ENCODE data around the gene CARS2. TPM values are rescaled to one million over a fixed set of nuclear protein-coding genes. Genes with fewer than 3 reads are reported as not detected.

Gene CARS2
- total RNA-seq, 4 donors from 2014 or later = 22.5 to 34.8 (median 28.0) TPM

DNA sequence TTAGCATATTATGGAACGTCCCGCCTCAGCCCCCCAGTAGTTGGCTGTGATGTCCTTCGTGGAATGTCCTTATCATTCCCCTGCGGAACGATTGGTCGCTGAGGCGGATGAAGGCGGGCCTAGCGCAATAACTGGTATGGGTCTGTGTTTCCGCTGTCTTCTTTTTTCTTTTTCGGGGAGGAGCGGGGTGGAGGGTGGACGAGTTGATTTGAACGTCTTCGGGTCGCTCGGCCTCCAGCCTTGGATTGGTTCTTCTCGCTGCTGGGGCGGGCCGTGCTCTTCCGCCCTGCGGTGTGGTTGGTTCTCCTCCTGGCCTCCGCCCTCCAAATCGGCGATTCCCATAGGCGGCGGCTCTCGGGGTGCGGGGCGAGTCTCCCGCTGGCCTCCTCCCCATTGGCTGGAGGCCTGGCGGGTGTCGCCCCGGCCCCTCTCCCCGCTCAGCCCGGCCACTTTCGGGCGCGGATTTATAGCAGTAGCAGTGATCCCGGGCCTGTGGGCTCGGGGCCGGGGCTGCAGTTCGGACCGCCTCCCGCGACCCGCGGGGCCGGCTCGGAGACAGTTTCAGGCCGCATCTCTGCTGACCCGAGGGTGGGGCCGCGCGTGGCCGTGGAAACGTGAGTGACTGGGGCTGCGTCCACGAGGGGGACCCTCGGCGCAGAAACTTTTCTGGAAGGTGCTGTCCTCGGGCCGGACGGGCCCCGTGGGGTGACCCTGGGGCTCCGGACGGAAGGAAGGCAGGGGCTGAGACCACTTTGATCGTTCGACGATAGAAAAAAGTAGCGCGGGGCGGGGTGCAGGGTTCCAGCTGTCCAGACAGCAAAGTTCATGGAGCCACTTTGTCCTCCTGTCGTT is 9.7 kb upstream of the CARS2 start:
- ATAC-seq (peak; percentile 65 to 72), DNase-seq (peak; percentile 99)
- TF ChIP-seq POLR2A (IDR thresholded peaks at IDR 0.05) = peak; percentile 76
- TF ChIP-seq, protein P1, sequence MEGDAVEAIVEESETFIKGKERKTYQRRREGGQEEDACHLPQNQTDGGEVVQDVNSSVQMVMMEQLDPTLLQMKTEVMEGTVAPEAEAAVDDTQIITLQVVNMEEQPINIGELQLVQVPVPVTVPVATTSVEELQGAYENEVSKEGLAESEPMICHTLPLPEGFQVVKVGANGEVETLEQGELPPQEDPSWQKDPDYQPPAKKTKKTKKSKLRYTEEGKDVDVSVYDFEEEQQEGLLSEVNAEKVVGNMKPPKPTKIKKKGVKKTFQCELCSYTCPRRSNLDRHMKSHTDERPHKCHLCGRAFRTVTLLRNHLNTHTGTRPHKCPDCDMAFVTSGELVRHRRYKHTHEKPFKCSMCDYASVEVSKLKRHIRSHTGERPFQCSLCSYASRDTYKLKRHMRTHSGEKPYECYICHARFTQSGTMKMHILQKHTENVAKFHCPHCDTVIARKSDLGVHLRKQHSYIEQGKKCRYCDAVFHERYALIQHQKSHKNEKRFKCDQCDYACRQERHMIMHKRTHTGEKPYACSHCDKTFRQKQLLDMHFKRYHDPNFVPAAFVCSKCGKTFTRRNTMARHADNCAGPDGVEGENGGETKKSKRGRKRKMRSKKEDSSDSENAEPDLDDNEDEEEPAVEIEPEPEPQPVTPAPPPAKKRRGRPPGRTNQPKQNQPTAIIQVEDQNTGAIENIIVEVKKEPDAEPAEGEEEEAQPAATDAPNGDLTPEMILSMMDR (IDR thresholded peaks at IDR 0.05 in 4 of 5, conservative IDR thresholded peaks at IDR 0.05 in 1 of 5) = peak in 3 of 5 experiments; percentile 5 to 33 (median 30)
- H3K9me3 ChIP-seq = no peaks in the 10 kb centered on the region
- peaks cover 25 to 30% of the 10 kb centered on the region in 2 donors for H3K4me1 ChIP-seq
- in situ Hi-C loops (cut with MboI; ENCODE audit: low sequenced_read_pairs in 4 of 4) = loop anchor here in 2 of 4 donors (25.0 kb wide), 1 partner anchor 197 kb away; the partner anchor contains the start of gene ANKRD10 (in 2 of the 2)
- peaks cover 0 to 13% of the 10 kb centered on the region in 2 donors for H3K36me3 ChIP-seq
- H3K27ac ChIP-seq = peak overlapping the region; percentile 97 to 100 (median 100)
- intact Hi-C loops (cut with DNase I; ENCODE audit: low total_unique reads) = loop anchor here (2.0 to 10.0 kb wide), 5 partner anchors 13 to 581 kb away; no protein-coding TSS in a partner anchor
- peak overlapping the region; percentile 85 to 98 (median 94) for H3K4me3 ChIP-seq
- no peaks in the 10 kb centered on the region for H3K27me3 ChIP-seq

DNA sequence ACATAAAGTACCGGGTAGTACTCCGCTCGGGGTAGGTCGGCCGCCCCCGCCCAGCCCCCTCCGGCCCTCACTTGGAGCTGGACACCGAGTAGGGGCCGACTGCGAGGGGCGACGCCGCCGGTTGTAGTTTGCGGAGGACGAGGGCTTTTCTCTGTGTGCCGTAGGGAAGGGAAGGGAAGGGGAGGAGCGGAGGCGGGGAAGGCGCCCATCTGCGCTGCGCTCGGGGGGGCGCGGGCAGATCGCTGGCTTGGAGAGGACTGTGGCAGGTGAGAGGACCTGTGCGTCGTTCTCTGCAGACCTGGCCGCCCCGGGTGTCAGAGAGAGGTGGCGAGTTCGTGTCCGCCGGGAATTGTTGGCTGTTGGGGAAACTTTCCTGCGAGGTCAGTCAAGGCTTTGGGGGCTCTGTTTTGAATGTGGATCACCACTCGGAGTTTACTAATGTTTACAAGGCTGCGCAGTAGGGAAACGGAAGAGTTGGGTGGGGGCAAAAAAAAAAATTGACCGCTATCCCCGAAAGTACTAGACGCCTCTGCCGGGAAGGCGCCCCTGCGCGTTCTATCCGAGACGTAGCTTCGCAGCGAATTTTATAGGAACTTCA is 9.0 kb upstream of the CARS2 start:
- peaks cover 0 to 9% of the 10 kb centered on the region in 2 donors for H3K36me3 ChIP-seq
- ATAC-seq = no peak

DNA sequence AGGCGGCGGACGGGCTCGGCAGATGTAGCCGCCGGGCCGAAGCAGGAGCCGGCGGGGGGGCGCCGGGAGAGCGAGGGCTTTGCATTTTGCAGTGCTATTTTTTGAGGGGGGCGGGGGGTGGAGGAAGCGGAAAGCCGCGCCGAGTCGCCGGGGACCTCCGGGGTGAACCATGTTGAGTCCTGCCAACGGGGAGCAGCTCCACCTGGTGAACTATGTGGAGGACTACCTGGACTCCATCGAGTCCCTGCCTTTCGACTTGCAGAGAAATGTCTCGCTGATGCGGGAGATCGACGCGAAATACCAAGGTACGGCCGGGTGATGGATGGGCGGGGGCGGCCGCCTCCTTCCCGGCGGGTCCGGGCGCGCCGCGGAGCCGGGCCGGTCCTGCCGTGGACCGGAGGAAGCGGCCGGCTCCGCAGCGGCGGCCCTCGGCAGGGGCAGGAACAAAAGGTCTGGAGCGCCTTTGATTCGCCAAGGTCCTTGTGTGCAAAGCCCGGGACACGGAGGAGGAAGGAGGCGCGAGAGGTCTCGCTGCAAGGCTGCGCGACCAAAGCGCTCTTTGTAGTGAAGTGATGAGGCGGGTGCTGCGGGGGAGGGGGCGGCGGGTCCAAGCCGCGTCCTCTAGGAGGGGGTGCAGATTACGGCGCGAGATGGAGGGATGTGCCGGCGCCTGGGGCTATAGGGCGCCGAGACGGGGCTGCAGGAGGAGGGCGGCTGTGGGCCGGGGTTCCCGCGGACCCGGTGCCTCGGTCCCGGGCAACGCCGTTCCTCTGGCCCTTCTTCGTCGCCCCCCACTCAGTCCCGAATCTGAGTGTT is 8.3 kb upstream of the CARS2 start:
- H3K4me3 ChIP-seq = peak overlapping the region; percentile 85 to 98 (median 92)
- ATAC-seq = no peak
- H3K27me3 ChIP-seq = no peaks in the 10 kb centered on the region
- peaks cover 0 to 1% of the 10 kb centered on the region in 2 donors for H3K36me3 ChIP-seq
- H3K27ac ChIP-seq = peak overlapping the region; percentile 97 to 100 (median 100)
- no peaks in the 10 kb centered on the region for H3K9me3 ChIP-seq
- no peak for TF ChIP-seq POLR2A (IDR thresholded peaks at IDR 0.05)
- TF ChIP-seq, protein P1 (IDR thresholded peaks at IDR 0.05 in 4 of 5, conservative IDR thresholded peaks at IDR 0.05 in 1 of 5) = no peak
- in situ Hi-C loops (cut with MboI; ENCODE audit: low sequenced_read_pairs in 4 of 4) (loop anchor here in 2 of 4 donors (25.0 kb wide), 1 partner anchor 198 kb away; the partner anchor contains the start of gene ANKRD10 (in 2 of the 2)), intact Hi-C loops (cut with DNase I; ENCODE audit: low total_unique reads) (loop anchor here (2.0 to 10.0 kb wide), 10 partner anchors 99 to 927 kb away; partner anchors contain the start of genes ANKRD10, IRS2, NAXD and RAB20)
- peaks cover 25 to 30% of the 10 kb centered on the region in 2 donors for H3K4me1 ChIP-seq
- DNase-seq = peak; percentile 26 to 51

More for the DNA sequence above, 9.0 kb upstream of the CARS2 start:
- in situ Hi-C loops (cut with MboI; ENCODE audit: low sequenced_read_pairs in 4 of 4) (loop anchor here in 2 of 4 donors (25.0 kb wide), 1 partner anchor 197 kb away; the partner anchor contains the start of gene ANKRD10 (in 2 of the 2)), intact Hi-C loops (cut with DNase I; ENCODE audit: low total_unique reads) (loop anchor here (2.0 to 10.0 kb wide), 7 partner anchors 153 to 928 kb away; partner anchors contain the start of genes IRS2 and RAB20)
- H3K9me3 ChIP-seq = no peaks in the 10 kb centered on the region
- TF ChIP-seq POLR2A (IDR thresholded peaks at IDR 0.05) = peak; percentile 100
- TF ChIP-seq, protein P1 (IDR thresholded peaks at IDR 0.05 in 4 of 5, conservative IDR thresholded peaks at IDR 0.05 in 1 of 5) = no peak
- H3K27me3 ChIP-seq = no peaks in the 10 kb centered on the region
- peaks cover 25 to 30% of the 10 kb centered on the region in 2 donors for H3K4me1 ChIP-seq
- DNase-seq = peak; percentile 29 to 55
- peak overlapping the region; percentile 85 to 98 (median 92) for H3K4me3 ChIP-seq
- H3K27ac ChIP-seq = peak overlapping the region; percentile 97 to 100 (median 100)

DNA sequence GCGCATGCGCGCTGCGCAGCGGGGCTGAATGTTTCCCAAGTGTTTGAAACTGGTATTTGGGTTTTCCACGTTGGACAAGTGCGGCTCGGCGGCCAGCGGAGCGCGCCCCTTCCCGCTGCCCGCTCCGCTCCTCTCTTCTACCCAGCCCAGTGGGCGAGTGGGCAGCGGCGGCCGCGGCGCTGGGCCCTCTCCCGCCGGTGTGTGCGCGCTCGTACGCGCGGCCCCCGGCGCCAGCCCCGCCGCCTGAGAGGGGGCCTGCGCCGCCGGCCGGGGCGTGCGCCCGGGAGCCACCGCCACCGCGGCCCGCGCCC is 7.7 kb upstream of the CARS2 start, which contains the start of gene ING1:
Gene ING1 (plus strand): TSS at position 59 of the 311 bp plus-strand sequence. CDS start 450 bp downstream, outside the sequence.
- no peak for DNase-seq
- Histone ChIP-seq H3K4me1 (peaks cover 25 to 30% of the 10 kb centered on the region in 2 donors), H3K9me3 (no peaks in the 10 kb centered on the region), H3K27me3 (no peaks in the 10 kb centered on the region), H3K4me3 (peak within 1 kb of the TSS; percentile 85 to 98 (median 94)), H3K27ac (peak within 1 kb of the TSS; percentile 97 to 100 (median 100)), H3K36me3 (no peaks in the 10 kb centered on the region)
- intact Hi-C loops (cut with DNase I; ENCODE audit: low total_unique reads) = loop anchor here (2.0 to 10.0 kb wide), 8 partner anchors 99 to 926 kb away; partner anchors contain the start of genes ANKRD10, IRS2, NAXD and RAB20
- in situ Hi-C loops (cut with MboI; ENCODE audit: low sequenced_read_pairs in 4 of 4) = loop anchor here in 2 of 4 donors (25.0 kb wide), 1 partner anchor 199 kb away; the partner anchor contains the start of gene ANKRD10 (in 2 of the 2)
- no peak for ATAC-seq
- TF ChIP-seq POLR2A (IDR thresholded peaks at IDR 0.05) = no peak
- TF ChIP-seq, protein P1 (IDR thresholded peaks at IDR 0.05 in 4 of 5, conservative IDR thresholded peaks at IDR 0.05 in 1 of 5) = no peak
